ENCODE measurements around the gene SAMD14. TPM values are rescaled to one million over a fixed set of nuclear protein-coding genes. Genes with fewer than 3 reads are reported as not detected.

The SAMD14 gene
- total RNA-seq, 2 donors from 2014 or later = 2.5 to 7.4 TPM

DNA sequence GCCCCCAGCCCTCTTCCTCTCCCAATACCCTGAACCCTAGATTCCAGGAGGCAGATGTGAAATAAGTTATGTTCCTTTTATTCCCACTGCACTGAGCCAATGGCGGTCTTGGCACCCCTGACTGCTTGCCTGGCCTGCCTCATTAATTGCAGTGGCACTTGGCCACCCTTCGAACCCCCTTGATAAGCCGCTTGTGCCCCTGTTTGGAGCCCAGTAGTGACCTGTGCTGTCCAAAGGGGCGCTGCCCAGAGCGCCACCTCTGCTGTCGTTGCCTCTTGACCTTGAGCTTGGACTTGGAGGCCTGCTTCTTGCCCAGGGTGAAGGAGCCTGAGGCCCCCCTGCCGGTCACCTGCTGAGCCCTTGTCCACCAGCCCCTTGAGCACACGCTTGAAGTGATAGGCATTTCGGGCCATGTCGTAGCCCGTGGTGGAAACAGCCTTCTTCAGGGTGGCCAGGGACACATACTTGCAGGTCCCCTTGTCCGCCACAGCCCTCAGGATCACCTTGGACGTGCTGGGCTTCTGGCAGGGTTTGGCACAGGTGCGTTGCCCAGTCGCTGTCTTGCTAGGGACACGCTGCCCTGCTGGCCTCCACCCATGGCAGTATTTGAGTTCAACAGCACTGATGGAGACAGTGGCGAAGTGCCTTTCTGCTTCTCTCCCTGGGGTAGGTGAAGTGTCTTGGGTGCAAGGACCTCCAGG lies 41.6 kb upstream of the SAMD14 start:
- TF ChIP-seq, protein P1, sequence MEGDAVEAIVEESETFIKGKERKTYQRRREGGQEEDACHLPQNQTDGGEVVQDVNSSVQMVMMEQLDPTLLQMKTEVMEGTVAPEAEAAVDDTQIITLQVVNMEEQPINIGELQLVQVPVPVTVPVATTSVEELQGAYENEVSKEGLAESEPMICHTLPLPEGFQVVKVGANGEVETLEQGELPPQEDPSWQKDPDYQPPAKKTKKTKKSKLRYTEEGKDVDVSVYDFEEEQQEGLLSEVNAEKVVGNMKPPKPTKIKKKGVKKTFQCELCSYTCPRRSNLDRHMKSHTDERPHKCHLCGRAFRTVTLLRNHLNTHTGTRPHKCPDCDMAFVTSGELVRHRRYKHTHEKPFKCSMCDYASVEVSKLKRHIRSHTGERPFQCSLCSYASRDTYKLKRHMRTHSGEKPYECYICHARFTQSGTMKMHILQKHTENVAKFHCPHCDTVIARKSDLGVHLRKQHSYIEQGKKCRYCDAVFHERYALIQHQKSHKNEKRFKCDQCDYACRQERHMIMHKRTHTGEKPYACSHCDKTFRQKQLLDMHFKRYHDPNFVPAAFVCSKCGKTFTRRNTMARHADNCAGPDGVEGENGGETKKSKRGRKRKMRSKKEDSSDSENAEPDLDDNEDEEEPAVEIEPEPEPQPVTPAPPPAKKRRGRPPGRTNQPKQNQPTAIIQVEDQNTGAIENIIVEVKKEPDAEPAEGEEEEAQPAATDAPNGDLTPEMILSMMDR (IDR thresholded peaks at IDR 0.05) = no peak
- no peak for TF ChIP-seq POLR2A (IDR thresholded peaks at IDR 0.05)
- TF ChIP-seq POLR2AphosphoS5 (IDR thresholded peaks at IDR 0.05) = no peak
- H3K4me1 ChIP-seq (replicated peaks) = no peaks in the 10 kb centered on the region
- H3K27me3 ChIP-seq (replicated peaks; ENCODE audit: insufficient read depth) = no peaks in the 10 kb centered on the region
- H3K36me3 ChIP-seq = no peaks in the 10 kb centered on the region
- WGBS = 94% methylated on average over 17 of the region's 17 CpGs
- DNase-seq (ENCODE audit: low spot score) = no peak
- H3K27ac ChIP-seq = no peak overlapping the region
- no peaks in the 10 kb centered on the region for H3K9me3 ChIP-seq
- no peak overlapping the region for H3K4me3 ChIP-seq
- intact Hi-C loops (cut with DNase I) = no loop called here

DNA sequence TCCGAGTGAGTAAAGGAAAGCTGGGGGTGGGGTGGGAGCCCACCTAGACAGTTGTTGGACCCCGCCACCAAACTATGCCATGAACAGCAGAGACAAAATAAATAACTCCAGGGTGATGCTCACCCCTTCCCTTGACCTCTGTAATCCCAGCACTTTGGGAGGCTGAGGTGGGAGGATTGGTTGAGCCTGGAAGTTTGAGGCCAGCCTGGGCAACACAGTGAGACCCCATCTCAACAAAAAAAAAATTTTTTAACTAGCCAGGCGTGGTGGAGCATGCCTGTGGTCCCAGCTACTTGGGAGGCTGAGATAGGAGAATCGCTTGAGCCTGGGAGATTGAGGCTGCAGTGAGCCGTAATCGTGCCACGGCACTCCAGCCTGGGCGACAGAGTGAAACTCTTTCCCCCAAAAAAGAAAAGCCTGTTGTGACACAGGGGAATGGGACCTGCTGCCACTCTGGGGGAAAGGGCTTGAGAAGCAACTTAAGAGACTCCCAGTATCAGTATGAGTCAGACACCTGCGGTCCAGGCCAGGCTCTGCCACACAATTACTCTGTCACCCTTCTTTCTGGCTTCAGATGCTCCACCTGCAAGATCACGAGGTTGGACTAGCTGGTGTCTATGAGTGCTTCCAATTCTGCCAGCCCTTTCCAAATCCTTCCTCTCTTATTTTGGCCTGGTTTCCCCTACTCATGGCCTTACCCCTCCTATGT lies 40.9 kb upstream of the SAMD14 start:
- DNase-seq (ENCODE audit: low spot score) = no peak
- 92% methylated on average over 10 of the region's 10 CpGs for WGBS

DNA sequence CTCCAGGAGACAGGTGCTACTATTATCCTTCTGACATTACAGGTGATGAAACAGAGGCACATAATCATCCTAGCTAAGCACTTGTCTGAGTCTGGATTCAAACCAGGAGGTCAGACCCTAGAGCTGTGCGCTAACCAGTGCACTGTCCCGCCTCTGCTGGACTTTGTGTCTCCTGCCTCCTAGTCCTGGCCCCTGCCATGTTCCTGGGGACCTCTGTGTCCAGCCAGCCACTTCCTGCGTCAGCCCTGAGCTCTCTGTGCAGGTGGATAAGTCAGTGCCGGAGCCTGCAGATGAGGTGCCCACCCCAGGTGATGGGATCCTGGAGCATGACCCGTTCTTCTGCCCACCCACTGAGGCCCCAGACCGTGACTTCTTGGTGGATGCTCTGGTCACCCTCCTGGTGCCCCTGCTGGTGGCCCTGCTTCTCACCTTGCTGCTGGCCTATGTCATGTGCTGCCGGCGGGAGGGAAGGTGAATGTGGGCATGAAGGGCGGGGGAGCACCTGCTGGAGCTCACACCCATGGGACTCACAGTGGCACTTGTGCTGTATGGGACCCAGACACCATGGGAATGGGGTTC lies 40.0 kb upstream of the SAMD14 start:
- intact Hi-C loops (cut with DNase I) = no loop called here
- no peak overlapping the region for H3K27ac ChIP-seq

More for the DNA sequence above, 40.9 kb upstream of the SAMD14 start:
- Histone ChIP-seq H3K4me3 (no peak overlapping the region), H3K4me1 (replicated peaks) (no peaks in the 10 kb centered on the region), H3K9me3 (no peaks in the 10 kb centered on the region), H3K36me3 (no peaks in the 10 kb centered on the region), H3K27ac (no peak overlapping the region), H3K27me3 (replicated peaks; ENCODE audit: insufficient read depth) (no peaks in the 10 kb centered on the region)
- TF ChIP-seq, protein P1 (IDR thresholded peaks at IDR 0.05) = no peak
- TF ChIP-seq POLR2AphosphoS5 (IDR thresholded peaks at IDR 0.05) = no peak
- TF ChIP-seq POLR2A (IDR thresholded peaks at IDR 0.05) = no peak
- intact Hi-C loops (cut with DNase I) = no loop called here

DNA sequence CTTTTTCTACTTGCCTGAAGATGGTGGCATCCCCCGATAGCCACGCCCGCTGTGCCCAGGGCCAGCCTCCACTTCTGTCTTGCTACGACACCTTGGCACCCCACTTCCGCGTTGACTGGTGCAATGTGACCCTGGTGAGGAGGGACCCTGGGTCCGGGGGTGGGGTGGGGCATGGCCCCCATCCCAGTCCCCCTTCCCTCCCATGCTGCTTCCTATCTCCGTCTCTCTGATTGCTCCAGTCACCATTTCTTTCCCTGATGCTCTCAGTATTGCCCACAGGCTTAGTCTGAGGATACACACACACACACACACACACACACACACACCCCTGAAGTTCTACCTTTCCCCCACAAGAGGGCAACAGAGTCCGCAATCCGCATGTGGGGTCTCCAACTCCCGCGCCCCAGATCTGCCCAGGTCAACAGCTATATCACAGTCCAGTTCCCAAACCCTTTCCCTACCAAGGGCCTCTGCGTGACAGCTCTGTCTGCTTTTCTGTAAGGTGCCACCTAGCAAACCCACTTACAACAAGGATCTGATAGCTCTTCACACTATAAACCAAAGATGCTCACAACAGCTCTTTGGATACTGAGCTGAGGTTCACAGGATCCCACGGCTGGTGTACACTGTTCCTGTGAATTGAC lies 39.3 kb upstream of the SAMD14 start:
- H3K27me3 ChIP-seq (replicated peaks; ENCODE audit: insufficient read depth) = no peaks in the 10 kb centered on the region
- intact Hi-C loops (cut with DNase I) = no loop called here
- TF ChIP-seq POLR2AphosphoS5 (IDR thresholded peaks at IDR 0.05) = no peak
- TF ChIP-seq, protein P1 (IDR thresholded peaks at IDR 0.05) = peak; percentile 69 to 95 (median 82)
- H3K4me1 ChIP-seq (replicated peaks) = no peaks in the 10 kb centered on the region
- WGBS = 40% methylated on average over 14 of the region's 14 CpGs
- H3K9me3 ChIP-seq = no peaks in the 10 kb centered on the region
- DNase-seq (ENCODE audit: low spot score) = no peak
- H3K36me3 ChIP-seq = no peaks in the 10 kb centered on the region
- no peak overlapping the region for H3K27ac ChIP-seq
- H3K4me3 ChIP-seq = no peak overlapping the region

More for the DNA sequence above, 40.0 kb upstream of the SAMD14 start:
- Histone ChIP-seq H3K36me3 (no peaks in the 10 kb centered on the region), H3K27me3 (replicated peaks; ENCODE audit: insufficient read depth) (no peaks in the 10 kb centered on the region), H3K4me1 (replicated peaks) (no peaks in the 10 kb centered on the region), H3K4me3 (no peak overlapping the region), H3K9me3 (no peaks in the 10 kb centered on the region)
- 97% methylated on average over 8 of the region's 9 CpGs for WGBS
- TF ChIP-seq POLR2A (IDR thresholded peaks at IDR 0.05) = no peak
- TF ChIP-seq, protein P1 (IDR thresholded peaks at IDR 0.05) = no peak
- no peak for TF ChIP-seq POLR2AphosphoS5 (IDR thresholded peaks at IDR 0.05)
- no peak for DNase-seq (ENCODE audit: low spot score)
